SKM-1 (cell line): ENCODE measurements around the gene SIGLEC7.
A peak's percentile ranks its signal among the peaks of the same experiment; 100 is the strongest.

ENCODE experiments used
- DNase-seq: peaks from one replicate; lab custom pipeline; 2025; ENCODE audit not compliant: unreplicated experiment; lab: John Stamatoyannopoulos, UW

The SIGLEC7 gene

DNA sequence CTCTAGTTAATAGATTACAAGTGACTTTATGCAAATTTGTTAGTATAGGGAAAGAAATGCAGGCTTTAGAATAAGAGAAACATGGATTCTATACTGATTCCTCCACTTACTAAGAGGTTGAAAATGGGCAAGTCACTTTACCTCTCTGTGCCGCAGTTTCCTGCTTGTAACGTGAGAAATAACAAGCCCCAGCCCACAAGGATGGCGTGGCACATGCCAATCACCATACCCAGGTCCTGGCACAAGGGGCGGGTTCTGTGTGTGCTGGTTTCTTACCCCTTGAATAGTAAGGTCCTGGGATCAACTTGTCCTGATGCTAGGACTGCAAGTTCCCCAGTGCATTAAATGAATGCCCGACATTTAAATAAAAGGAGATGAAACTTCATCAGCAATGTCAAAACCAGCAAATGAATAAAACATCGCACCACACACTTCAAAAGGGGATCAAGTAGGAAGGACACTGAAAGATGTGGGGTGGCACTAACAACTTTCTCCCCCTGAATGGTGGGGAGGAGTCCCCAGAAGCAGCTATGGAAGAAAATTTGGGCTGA lies 25.3 kb upstream of the SIGLEC7 start:
- no peak for DNase-seq

- DNase-seq, result no peak
Measured at GRCh38 chr19:51119101-51119500, 23.0 kb upstream of the SIGLEC7 start.

DNA sequence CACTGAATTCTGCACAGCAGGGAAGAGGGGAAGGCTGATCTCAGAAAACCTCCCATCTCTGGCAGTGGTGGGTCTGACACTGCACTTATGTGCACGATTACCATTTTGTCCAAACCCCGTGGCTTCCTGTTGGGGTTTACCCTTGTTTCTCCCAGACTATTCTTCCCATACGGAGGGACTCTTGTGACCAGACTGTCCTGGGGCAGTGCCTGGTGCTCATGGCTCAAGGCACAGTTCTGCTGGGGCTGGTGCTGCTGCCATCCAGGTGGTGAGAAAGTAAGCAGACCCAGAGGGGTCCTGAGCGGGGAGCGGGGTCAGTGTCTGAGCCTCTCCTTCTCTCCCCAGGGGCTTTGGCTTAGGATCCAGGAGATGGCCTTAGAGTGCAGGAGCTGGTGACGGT lies 22.5 kb upstream of the SIGLEC7 start:
- DNase-seq, result no peak

- no peak for DNase-seq
Measured at GRCh38 chr19:51120160-51120559, 21.9 kb upstream of the SIGLEC7 start.

GRCh38 chr19:51121257-51121656 lies 20.8 kb upstream of the SIGLEC7 start:
- DNase-seq, result no peak

GRCh38 chr19:51122112-51122981 lies 19.8 kb upstream of the SIGLEC7 start:
- DNase-seq, result no peak

GRCh38 chr19:51123381-51123800 lies 18.7 kb upstream of the SIGLEC7 start:
- DNase-seq, result peak; percentile 33

- DNase-seq, result no peak
Measured at GRCh38 chr19:51123802-51124201, 18.3 kb upstream of the SIGLEC7 start.

GRCh38 chr19:51124216-51124615 lies 17.9 kb upstream of the SIGLEC7 start:
- no peak for DNase-seq

DNA sequence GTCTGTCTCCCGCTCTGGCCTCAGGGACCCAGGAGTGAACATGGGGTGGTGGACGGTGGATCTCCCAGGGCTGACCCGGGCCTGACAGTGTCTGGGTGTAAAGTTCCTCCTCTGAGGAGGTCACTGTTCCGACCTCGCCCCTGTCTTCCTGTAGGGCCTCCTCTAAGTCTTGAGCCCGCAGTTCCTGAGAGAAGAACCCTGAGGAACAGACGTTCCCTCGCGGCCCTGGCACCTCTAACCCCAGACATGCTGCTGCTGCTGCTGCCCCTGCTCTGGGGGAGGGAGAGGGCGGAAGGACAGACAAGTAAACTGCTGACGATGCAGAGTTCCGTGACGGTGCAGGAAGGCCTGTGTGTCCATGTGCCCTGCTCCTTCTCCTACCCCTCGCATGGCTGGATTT lies 17.4 kb upstream of the SIGLEC7 start, which contains the start of gene SIGLEC9:
TSS of gene SIGLEC9 (plus strand) at position 178 of the 400 bp plus-strand sequence. CDS start at position 247, 69 bp downstream.
- DNase-seq, result no peak

DNA sequence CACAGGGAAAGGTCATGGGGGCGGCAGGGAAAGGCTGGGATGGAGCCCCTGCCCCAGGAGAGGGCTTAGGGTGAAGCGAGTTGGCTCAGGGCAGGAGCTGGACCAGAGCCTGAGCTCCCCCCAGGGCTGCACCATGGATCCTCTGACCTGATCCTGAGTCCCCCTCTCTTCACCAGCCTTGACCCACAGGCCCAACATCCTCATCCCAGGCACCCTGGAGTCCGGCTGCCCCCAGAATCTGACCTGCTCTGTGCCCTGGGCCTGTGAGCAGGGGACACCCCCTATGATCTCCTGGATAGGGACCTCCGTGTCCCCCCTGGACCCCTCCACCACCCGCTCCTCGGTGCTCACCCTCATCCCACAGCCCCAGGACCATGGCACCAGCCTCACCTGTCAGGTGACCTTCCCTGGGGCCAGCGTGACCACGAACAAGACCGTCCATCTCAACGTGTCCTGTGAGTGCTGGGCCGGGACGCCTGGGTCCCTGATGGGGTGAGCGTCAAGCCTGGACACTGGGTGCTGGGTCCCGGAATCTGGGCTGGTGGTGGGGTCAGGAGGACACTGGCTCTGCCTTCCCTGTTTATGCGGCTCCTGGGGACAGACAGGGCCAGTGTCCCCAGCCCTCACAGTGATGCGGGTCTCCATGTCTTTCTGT lies 16.6 kb upstream of the SIGLEC7 start:
- DNase-seq, result no peak

DNA sequence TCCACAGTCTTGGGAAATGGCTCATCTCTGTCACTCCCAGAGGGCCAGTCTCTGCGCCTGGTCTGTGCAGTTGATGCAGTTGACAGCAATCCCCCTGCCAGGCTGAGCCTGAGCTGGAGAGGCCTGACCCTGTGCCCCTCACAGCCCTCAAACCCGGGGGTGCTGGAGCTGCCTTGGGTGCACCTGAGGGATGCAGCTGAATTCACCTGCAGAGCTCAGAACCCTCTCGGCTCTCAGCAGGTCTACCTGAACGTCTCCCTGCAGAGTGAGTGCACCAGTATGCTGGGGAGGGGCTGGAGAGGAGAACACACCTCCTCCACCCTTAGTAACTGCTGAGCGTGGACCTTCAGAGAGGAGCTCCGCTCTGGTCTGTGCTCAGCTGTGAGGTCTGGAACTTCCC lies 15.1 kb upstream of the SIGLEC7 start:
- no peak for DNase-seq

GRCh38 chr19:51127755-51128154 lies 14.3 kb upstream of the SIGLEC7 start:
- DNase-seq, result peak; percentile 32

DNA sequence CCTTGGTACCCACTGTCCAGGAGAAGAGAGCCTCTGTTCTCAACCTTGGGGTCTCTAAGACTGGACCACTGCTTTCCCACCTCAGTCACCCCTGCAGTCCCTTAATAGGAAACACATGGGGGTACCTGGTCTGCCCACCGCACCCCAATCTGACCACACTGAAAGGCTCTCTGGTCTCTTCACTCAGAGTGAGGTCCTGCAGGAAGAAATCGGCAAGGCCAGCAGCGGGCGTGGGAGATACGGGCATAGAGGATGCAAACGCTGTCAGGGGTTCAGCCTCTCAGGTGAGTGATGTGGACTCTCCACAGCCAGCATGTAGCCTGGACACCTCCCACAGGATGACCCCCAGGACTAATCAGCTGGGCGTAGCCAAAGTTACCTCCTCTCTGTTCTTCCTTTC lies 13.9 kb upstream of the SIGLEC7 start:
- DNase-seq, result no peak

GRCh38 chr19:51129716-51130115 lies 12.4 kb upstream of the SIGLEC7 start:
- no peak for DNase-seq

DNA sequence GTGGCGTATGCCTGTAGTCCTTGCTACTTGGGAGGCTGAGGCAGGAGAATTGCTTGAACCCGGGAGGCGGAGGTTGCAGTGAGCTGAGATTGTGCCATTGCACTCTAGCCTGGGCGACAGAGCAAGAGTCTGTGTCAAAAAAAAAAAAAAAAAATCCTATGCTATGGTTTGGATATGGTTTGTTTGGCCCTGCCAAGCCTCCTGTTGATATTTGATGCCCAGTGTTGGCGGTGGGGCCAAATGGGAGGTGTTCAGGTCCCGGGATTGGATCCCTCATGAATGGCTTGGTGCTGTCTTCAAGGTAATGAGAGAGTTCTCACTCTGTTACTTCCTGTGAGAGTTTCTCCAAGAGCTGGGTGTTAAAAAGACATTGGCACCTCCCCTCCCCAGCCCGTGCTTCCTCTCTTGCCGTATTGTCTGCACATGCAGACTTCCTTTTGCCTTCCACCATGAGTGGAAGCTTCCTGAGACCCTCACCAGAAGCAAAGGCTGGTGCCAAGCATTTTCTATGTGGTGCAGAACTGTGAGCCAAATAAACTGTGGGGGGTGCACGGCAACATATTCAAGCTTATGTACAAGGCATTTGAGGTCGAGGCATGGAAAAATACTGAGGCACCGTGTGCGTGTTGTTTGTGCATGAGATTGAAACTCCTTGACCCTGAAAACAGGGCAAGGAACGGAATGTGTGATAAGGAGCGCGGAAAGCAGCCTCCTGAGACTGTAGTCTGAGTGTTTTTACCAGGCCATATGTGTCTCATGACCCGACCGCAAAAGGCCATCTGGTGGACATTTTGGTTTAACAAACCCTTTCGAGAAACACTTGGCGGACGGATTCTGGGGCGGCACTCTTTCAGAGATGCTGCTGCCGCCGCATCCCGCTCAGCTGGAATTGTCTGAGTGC lies 10.1 kb upstream of the SIGLEC7 start:
- no peak for DNase-seq

- no peak for DNase-seq
Measured at GRCh38 chr19:51135004-51135403, 7.1 kb upstream of the SIGLEC7 start.

DNA sequence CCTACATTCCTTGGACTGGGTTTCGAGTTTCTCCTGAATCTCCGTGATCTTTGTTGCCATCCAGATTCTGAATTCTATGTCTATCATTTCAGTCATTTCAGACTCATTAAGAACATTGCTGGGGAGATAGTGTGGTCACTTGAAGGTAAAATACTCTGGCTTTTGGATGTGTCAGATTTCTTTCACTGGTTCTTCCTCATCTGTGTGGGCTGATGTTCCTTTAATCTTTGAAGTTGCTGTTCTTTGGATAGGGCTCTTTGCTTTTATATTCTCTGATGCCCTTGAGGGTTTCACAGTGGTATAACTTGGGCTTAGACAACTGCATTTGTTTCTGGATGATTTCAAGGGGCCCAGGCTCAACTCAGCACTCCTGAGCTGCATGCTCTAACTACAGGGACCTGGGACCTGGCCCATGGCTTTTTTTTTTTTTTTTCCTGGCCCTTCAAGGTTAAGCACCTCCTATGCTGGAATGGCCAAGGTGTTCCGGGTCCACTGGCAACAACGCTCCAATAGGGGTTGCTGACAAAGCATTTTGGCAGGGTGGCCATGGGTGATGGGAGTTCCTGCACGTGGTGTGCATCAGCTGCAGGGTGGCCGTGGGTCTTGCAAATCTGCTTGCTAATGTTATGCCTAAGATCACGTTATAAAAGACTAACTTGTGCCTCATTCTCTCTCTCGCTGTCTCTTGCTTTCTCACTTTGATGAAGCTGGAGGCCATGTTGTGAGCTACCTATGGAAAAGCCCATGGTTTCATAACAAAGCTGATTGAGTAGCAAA lies 5.9 kb upstream of the SIGLEC7 start:
- DNase-seq, result no peak

DNA sequence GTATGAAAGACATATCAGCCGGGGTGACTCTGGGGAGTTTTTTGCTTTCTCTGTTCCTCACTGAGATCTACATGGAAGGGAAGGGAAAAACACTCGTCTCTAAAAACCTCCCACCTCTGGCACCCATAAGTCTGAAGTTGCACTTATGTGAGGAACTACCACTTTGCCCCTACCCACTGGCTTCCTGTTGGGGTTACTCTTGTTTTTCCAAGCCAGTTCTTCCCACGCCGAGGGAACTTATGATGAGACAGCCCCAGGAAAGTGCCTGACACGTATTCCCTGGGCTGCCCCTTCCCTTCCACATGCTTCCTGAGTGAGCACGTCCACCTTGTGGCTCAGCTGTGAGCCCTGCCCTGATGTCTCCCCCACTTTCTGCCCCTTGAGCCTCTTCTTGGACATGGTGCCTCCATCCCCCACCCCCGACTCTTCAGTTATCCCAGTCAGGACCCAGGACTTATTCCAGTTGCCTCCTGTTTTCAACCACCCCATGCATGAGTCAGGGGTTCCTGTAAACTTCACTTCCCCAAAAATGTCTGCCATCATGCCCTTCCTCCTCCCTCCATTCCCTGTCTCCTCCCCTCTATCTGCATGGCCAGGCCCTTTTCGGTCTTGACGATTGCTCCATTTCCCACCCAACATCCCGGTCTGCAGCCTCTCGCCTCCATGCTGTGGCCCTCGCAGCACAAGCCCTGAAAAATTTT lies 5.1 kb upstream of the SIGLEC7 start:
- no peak for DNase-seq
